HEK293 (cell line): ENCODE data around the gene TMX3.

ENCODE experiments used
- CTCF ChIA-PET: fragments of 350-600 bp; formaldehyde crosslinking; extraction: SDS; loops from one replicate; lab custom pipeline; 2021; ENCODE audit warnings: antibody characterized with exemption; lab: Yijun Ruan, JAX
- POLR2A ChIA-PET: fragments of 300-600 bp; formaldehyde crosslinking; extraction: SDS; loops from one replicate; lab custom pipeline; 2020; ENCODE audit warnings: antibody characterized with exemption, inconsistent platforms; lab: Yijun Ruan, JAX
- H3K27ac ChIP-seq: fragments of 200-500 bp; sonication (Bioruptor generic); 2 replicates; pipeline ENCODE4 v1.5.1; 2014; ENCODE audit warnings: low read depth, low read length, control low read depth, inconsistent platforms; ENCODE audit errors: extremely low read depth
- H3K36me3 ChIP-seq, 2 experiments: fragments of 200-500 bp in 1 of 2; sonication (Bioruptor generic) in 1 of 2; 1 replicate in 1 of 2; 2 replicates in 1 of 2; pipeline ENCODE4 v1.5.1; 2014 to 2017; ENCODE audit warnings: inconsistent platforms in 2 of 2, low read length in 2 of 2; ENCODE audit not compliant: control insufficient read depth in 2 of 2, insufficient read depth in 1 of 2
- H3K4me1 ChIP-seq: fragments of 200-500 bp; sonication (Bioruptor generic); 2 replicates; pipeline ENCODE4 v1.5.1; 2014; ENCODE audit warnings: mild to moderate bottlenecking, low read length, inconsistent platforms; ENCODE audit not compliant: control insufficient read depth, insufficient read depth
- H3K4me3 ChIP-seq: 2 replicates; pipeline ENCODE4 v1.5.1; 2011; ENCODE audit warnings: low read depth, mild to moderate bottlenecking, control low read depth, low read length, moderate library complexity
- H3K9me3 ChIP-seq: fragments of 200-500 bp; sonication (Bioruptor generic); 2 replicates; pipeline ENCODE4 v1.5.1; 2014; ENCODE audit warnings: low read depth, low read length, inconsistent platforms; ENCODE audit not compliant: control insufficient read depth, insufficient read depth
- BCL11A ChIP-seq: fragments of 450-650 bp; formaldehyde crosslinking; IDR thresholded peaks from 2 replicates; pipeline ENCODE4 v1.5.1; 2016; ENCODE audit warnings: low read depth, missing biosample characterization, missing genetic modification characterization
- KLF16 ChIP-seq: fragments of 450-650 bp; formaldehyde crosslinking; IDR thresholded peaks from 2 replicates; pipeline ENCODE4 v1.5.1; 2017; ENCODE audit warnings: missing biosample characterization, missing genetic modification characterization
- TCF7L2 ChIP-seq: IDR thresholded peaks from 2 replicates; pipeline ENCODE4 v1.6.1; 2011; ENCODE audit warnings: low read depth, mild to moderate bottlenecking, inconsistent platforms, low read length, moderate library complexity, borderline replicate concordance
- ZBTB48 ChIP-seq: fragments of 450-650 bp; formaldehyde crosslinking; IDR thresholded peaks from 2 replicates; pipeline ENCODE4 v1.5.1; 2016; ENCODE audit warnings: missing biosample characterization, missing genetic modification characterization
- ZBTB8A ChIP-seq: fragments of 450-650 bp; formaldehyde crosslinking; IDR thresholded peaks from 2 replicates; pipeline ENCODE4 v1.5.1; 2016; ENCODE audit warnings: missing biosample characterization, missing genetic modification characterization
- ZEB2 ChIP-seq: fragments of 450-650 bp; formaldehyde crosslinking; IDR thresholded peaks from 2 replicates; pipeline ENCODE4 v1.5.1; 2016; ENCODE audit warnings: missing biosample characterization, missing genetic modification characterization
- ZFHX2 ChIP-seq: fragments of 450-650 bp; formaldehyde crosslinking; conservative IDR thresholded peaks from 2 replicates; pipeline ENCODE4 v1.5.1; 2016; ENCODE audit warnings: missing biosample characterization, missing genetic modification characterization
- ZIC2 ChIP-seq: fragments of 450-650 bp; formaldehyde crosslinking; IDR thresholded peaks from 2 replicates; pipeline ENCODE4 v1.5.1; 2016; ENCODE audit warnings: missing biosample characterization, missing genetic modification characterization
- ZNF19 ChIP-seq: fragments of 450-650 bp; formaldehyde crosslinking; IDR thresholded peaks from 2 replicates; pipeline ENCODE4; 2016; ENCODE audit warnings: missing biosample characterization, missing genetic modification characterization, low read depth
- ZNF266 ChIP-seq: fragments of 450-650 bp; formaldehyde crosslinking; IDR thresholded peaks from 2 replicates; pipeline ENCODE4 v1.5.1; 2016; ENCODE audit warnings: missing biosample characterization, missing genetic modification characterization, low read depth
- ZNF426 ChIP-seq: fragments of 450-650 bp; formaldehyde crosslinking; IDR thresholded peaks from 2 replicates; pipeline ENCODE4 v1.5.1; 2017; ENCODE audit warnings: missing biosample characterization, missing genetic modification characterization, mild to moderate bottlenecking, inconsistent platforms, moderate library complexity
- ZNF521 ChIP-seq: fragments of 450-650 bp; formaldehyde crosslinking; IDR thresholded peaks from 2 replicates; pipeline ENCODE4 v1.5.1; 2017; ENCODE audit warnings: missing biosample characterization, mild to moderate bottlenecking, missing genetic modification characterization
- ZNF549 ChIP-seq: fragments of 450-650 bp; IDR thresholded peaks from 2 replicates; pipeline ENCODE4 v1.5.1; 2018; ENCODE audit warnings: missing biosample characterization, missing genetic modification characterization, mild to moderate bottlenecking, inconsistent platforms, moderate library complexity
- ZNF600 ChIP-seq: fragments of 450-650 bp; formaldehyde crosslinking; IDR thresholded peaks from 2 replicates; pipeline ENCODE4 v1.5.1; 2016; ENCODE audit warnings: missing biosample characterization, missing genetic modification characterization
- ZNF701 ChIP-seq: fragments of 450-650 bp; formaldehyde crosslinking; IDR thresholded peaks from 2 replicates; pipeline ENCODE4 v1.5.1; 2016; ENCODE audit warnings: missing biosample characterization, missing genetic modification characterization
- ZNF837 ChIP-seq: fragments of 450-650 bp; formaldehyde crosslinking; IDR thresholded peaks from 2 replicates; pipeline ENCODE4 v1.5.1; 2016; ENCODE audit warnings: missing biosample characterization, missing genetic modification characterization
- ZNF843 ChIP-seq: fragments of 450-650 bp; formaldehyde crosslinking; IDR thresholded peaks from 2 replicates; pipeline ENCODE4 v1.5.1; 2016; ENCODE audit warnings: missing biosample characterization, missing genetic modification characterization
- TF ChIP-seq, protein P1 (sequence below): fragments of 450-650 bp; formaldehyde crosslinking; IDR thresholded peaks from 2 replicates; pipeline ENCODE4 v1.5.1; 2016; ENCODE audit warnings: missing biosample characterization, missing genetic modification characterization
- TF ChIP-seq, protein P2 (sequence below): fragments of 450-650 bp; formaldehyde crosslinking; IDR thresholded peaks from 2 replicates; pipeline ENCODE4 v1.5.1; 2016; ENCODE audit warnings: missing biosample characterization, missing genetic modification characterization
- TF ChIP-seq, protein P3 (sequence below): fragments of 450-650 bp; formaldehyde crosslinking; IDR thresholded peaks from 2 replicates; pipeline ENCODE4 v1.5.1; 2016; ENCODE audit warnings: missing biosample characterization, missing genetic modification characterization
- TF ChIP-seq, protein P4 (sequence below): fragments of 450-650 bp; formaldehyde crosslinking; IDR thresholded peaks from 2 replicates; pipeline ENCODE4 v1.5.1; 2016; ENCODE audit warnings: missing biosample characterization, missing genetic modification characterization

Gene TMX3

DNA sequence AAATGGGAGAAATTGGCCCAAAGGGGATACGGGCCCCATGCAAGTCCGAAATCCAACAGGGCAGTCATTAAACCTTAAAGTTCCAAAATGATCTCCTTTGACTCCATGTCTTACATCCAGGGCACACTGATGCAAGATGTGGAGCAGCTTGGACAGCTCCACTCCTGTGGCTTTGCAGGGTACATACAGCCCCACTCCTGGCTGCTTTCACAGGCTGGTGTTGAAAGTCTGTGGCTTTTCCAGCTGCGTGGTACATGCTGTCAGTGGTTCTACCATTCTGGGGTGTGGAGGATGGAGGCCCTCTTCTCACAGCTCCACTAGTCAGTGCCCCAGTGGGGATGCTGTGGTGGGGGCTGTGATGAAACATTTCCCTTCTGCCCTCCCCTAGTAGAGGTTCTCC is 8.6 kb upstream of the TMX3 start (continued):
- no peak for TF ChIP-seq ZNF266 (tag by site-specific recombination)
- TF ChIP-seq ZBTB48 (tag by site-specific recombination), result no peak
- no peak for TF ChIP-seq ZNF426 (tag by site-specific recombination)
- TF ChIP-seq ZEB2 (tag by site-specific recombination), result no peak
- no peak for TF ChIP-seq ZNF549 (tag by site-specific recombination)
- TF ChIP-seq ZFHX2 (tag by site-specific recombination), result no peak
- TF ChIP-seq KLF16 (tag by site-specific recombination), result no peak

DNA sequence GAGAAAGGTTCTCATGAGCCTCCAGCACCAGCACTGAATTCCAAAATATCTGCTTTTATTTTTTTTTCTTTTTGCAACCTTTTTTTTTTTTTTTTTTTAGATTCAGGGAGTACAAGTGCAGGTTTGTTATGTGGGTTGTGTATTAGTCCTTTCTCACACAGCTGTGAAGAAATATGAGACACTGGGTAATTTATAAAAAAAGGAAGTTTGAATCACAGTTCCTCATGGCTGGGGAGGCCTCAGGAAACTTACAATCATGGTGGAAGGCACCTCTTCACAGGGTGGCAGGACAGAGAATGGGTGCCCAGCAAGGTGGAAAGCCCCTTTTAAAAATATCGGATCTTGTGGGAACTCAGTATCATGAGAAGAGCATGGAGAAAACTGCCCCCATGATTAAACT is 7.9 kb upstream of the TMX3 start:
- H3K4me1 ChIP-seq, result no peaks in the 10 kb centered on the region
- H3K36me3 ChIP-seq, result peaks cover 0 to 4% of the 10 kb centered on the region in 2 experiments; a peak in 1 of 3 replicates
- no peak overlapping the region for H3K4me3 ChIP-seq
- no peaks in the 10 kb centered on the region for H3K9me3 ChIP-seq
- TF ChIP-seq BCL11A (tag by site-specific recombination), result no peak
- TF ChIP-seq ZIC2, result no peak
- TF ChIP-seq, protein P1, sequence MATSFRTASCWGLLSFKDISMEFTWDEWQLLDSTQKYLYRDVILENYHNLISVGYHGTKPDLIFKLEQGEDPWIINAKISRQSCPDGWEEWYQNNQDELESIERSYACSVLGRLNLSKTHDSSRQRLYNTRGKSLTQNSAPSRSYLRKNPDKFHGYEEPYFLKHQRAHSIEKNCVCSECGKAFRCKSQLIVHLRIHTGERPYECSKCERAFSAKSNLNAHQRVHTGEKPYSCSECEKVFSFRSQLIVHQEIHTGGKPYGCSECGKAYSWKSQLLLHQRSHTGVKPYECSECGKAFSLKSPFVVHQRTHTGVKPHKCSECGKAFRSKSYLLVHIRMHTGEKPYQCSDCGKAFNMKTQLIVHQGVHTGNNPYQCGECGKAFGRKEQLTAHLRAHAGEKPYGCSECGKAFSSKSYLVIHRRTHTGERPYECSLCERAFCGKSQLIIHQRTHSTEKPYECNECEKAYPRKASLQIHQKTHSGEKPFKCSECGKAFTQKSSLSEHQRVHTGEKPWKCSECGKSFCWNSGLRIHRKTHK (tag by site-specific recombination), result no peak
- TF ChIP-seq ZNF266 (tag by site-specific recombination), result no peak
- TF ChIP-seq, protein P2, sequence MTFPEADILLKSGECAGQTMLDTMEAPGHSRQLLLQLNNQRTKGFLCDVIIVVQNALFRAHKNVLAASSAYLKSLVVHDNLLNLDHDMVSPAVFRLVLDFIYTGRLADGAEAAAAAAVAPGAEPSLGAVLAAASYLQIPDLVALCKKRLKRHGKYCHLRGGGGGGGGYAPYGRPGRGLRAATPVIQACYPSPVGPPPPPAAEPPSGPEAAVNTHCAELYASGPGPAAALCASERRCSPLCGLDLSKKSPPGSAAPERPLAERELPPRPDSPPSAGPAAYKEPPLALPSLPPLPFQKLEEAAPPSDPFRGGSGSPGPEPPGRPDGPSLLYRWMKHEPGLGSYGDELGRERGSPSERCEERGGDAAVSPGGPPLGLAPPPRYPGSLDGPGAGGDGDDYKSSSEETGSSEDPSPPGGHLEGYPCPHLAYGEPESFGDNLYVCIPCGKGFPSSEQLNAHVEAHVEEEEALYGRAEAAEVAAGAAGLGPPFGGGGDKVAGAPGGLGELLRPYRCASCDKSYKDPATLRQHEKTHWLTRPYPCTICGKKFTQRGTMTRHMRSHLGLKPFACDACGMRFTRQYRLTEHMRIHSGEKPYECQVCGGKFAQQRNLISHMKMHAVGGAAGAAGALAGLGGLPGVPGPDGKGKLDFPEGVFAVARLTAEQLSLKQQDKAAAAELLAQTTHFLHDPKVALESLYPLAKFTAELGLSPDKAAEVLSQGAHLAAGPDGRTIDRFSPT (tag by site-specific recombination), result no peak
- POLR2A ChIA-PET, result no interaction called here
- CTCF ChIA-PET, result no interaction called here
- no peak overlapping the region for H3K27ac ChIP-seq

DNA sequence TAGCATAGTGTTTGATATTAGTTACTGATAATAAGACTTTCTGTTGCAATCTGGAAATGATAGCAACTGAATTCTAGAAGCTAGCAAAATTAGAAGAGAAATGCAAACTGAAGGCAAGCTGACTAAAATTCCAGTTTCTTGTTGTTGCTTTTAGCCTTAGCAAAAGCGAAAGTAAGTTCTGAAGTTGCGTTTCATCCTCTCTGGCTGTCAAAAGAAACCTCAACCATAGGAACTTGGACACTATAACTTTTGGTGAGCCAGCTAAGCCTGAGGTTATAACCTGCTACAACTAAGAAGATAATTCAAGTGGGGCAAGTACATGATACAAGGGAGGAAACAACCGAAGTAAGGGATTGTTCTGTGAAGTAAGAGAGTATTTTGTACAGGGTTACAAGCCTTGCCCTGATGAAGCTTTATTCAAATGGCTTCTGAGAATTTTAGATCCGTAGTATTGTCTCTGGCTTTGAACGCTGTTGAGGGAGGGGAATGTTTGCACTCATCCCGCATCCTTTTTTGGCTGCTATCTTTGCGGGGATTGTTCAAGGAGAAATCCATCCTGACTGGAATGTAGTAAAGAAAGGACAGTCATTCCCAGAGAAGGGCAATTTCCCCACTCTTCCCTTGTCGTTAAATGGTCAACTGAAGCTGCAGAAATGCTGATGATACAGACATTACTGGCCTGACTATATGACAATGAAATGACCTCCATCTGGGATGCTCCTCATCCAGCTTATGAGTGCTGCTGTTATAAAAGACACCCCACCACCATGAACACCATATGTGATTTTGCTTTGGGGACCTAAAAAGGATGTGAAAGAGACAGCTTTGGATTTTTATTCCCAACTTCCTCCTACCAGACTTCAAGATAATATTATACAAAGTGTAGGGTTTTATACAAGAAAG is 7.0 kb upstream of the TMX3 start:
- ChIA-PET POLR2A (no interaction called here), CTCF (no interaction called here)
- TF ChIP-seq ZNF837 (no peak), ZBTB8A (tag by site-specific recombination) (no peak), ZNF426 (tag by site-specific recombination) (no peak), TCF7L2 (no peak), ZNF600 (tag by site-specific recombination) (no peak), ZNF843 (tag by site-specific recombination) (no peak), ZNF521 (tag by site-specific recombination) (no peak), ZNF701 (tag by site-specific recombination) (no peak), ZNF19 (no peak)
- TF ChIP-seq, protein P3, sequence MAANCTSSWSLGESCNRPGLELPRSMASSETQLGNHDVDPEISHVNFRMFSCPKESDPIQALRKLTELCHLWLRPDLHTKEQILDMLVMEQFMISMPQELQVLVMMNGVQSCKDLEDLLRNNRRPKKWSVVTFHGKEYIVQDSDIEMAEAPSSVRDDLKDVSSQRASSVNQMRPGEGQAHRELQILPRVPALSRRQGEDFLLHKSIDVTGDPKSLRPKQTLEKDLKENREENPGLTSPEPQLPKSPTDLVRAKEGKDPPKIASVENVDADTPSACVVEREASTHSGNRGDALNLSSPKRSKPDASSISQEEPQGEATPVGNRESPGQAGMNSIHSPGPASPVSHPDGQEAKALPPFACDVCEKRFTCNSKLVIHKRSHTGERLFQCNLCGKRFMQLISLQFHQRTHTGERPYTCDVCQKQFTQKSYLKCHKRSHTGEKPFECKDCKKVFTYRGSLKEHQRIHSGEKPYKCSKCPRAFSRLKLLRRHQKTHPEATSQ (tag by site-specific recombination), result no peak
- TF ChIP-seq, protein P4, sequence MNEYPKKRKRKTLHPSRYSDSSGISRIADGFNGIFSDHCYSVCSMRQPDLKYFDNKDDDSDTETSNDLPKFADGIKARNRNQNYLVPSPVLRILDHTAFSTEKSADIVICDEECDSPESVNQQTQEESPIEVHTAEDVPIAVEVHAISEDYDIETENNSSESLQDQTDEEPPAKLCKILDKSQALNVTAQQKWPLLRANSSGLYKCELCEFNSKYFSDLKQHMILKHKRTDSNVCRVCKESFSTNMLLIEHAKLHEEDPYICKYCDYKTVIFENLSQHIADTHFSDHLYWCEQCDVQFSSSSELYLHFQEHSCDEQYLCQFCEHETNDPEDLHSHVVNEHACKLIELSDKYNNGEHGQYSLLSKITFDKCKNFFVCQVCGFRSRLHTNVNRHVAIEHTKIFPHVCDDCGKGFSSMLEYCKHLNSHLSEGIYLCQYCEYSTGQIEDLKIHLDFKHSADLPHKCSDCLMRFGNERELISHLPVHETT (tag by site-specific recombination), result no peak
- Histone ChIP-seq H3K36me3 (peaks cover 0 to 4% of the 10 kb centered on the region in 2 experiments; a peak in 1 of 3 replicates), H3K9me3 (no peaks in the 10 kb centered on the region), H3K27ac (no peak overlapping the region), H3K4me1 (no peaks in the 10 kb centered on the region), H3K4me3 (no peak overlapping the region)
